Cerebellar cortex (tissue), 1 donor: ENCODE measurements around the gene FOXC1.

ENCODE experiments used
- DNase-seq: peaks from one replicate; pipeline ENCODE4 v3.0.0-alpha.2; 2015; ENCODE audit warnings: low spot score

The FOXC1 gene

GRCh38 chr6:1600063-1600763 lies 9.5 kb upstream of the FOXC1 start:
- DNase-seq = no peak

- DNase-seq = no peak
Observed at GRCh38 chr6:1600764-1601157, 9.0 kb upstream of the FOXC1 start.

GRCh38 chr6:1601158-1602048 lies 8.3 kb upstream of the FOXC1 start:
- DNase-seq = no peak

- DNase-seq = no peak
Observed at GRCh38 chr6:1602049-1602713, 7.5 kb upstream of the FOXC1 start.

GRCh38 chr6:1603708-1604107 lies 6.0 kb upstream of the FOXC1 start:
- no peak for DNase-seq

GRCh38 chr6:1604158-1605003 lies 5.3 kb upstream of the FOXC1 start:
- DNase-seq = peak; percentile 44

GRCh38 chr6:1605004-1605892 lies 4.5 kb upstream of the FOXC1 start:
- DNase-seq = no peak

- DNase-seq = no peak
Observed at GRCh38 chr6:1605893-1606779, 3.6 kb upstream of the FOXC1 start.

GRCh38 chr6:1606780-1607515 lies 2.8 kb upstream of the FOXC1 start:
- DNase-seq = no peak

GRCh38 chr6:1607516-1608221 lies 2.0 kb upstream of the FOXC1 start:
- DNase-seq = no peak

- no peak for DNase-seq
Observed at GRCh38 chr6:1608222-1609040, 1.3 kb upstream of the FOXC1 start.

- no peak for DNase-seq
Observed at GRCh38 chr6:1609041-1609647, 571 bp upstream of the FOXC1 start.

GRCh38 chr6:1610497-1611321 lies 994 bp downstream of the FOXC1 start:
- peak; percentile 28 for DNase-seq

- no peak for DNase-seq
Observed at GRCh38 chr6:1611322-1611571, 1.5 kb downstream of the FOXC1 start.

GRCh38 chr6:1611572-1612298 lies 2.0 kb downstream of the FOXC1 start:
- DNase-seq = no peak
